HG03103 (cell line): ENCODE measurements around the gene AKAP8L.
A peak's percentile ranks its signal among the peaks of the same experiment; 100 is the strongest.

ENCODE experiments used
- ATAC-seq: cut with Tn5 transposase; IDR thresholded peaks from one replicate; pipeline ENCODE4 v1.9.1; 2021; ENCODE audit warnings: low read depth; ENCODE audit not compliant: unreplicated experiment

The AKAP8L gene

DNA sequence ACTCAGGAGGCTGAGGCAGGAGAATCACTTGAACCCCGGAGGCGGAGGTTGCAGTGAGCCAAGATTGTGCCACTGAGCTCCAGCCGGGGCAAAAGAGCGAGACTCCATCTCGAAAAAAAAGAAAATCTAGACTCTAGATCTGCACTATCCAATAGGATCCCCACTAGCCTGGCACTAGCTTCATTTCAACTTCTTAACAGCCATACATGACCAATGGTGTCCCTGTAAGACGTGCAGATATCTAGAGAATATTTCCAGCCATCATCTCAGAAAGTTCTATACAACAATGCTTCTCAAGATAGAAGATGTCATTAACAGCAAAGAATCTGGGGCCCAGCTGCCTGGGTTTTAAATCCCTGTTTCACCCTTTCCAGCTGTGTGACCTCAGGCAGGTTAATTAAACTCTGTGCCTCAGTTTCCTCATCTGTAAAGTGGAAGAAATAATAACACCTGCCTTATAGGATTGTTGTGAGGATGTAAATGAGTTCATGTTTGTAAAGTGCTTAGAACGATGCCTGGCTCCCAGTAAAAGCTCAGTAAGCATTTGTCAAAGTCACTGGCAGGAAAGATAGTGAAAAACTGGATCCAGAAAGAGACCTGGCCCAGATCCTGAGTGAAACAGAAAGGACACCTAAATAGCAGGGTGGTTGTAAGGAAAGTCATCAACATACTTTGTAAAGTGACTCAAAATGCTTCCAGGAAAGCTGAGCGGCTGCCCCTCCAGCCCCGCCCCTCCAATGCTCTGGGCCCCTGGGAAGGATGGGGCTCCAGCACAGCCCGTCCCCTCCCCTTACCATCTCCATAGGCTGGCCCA, 17.4 kb upstream of the AKAP8L start:
- ATAC-seq, result no peak

DNA sequence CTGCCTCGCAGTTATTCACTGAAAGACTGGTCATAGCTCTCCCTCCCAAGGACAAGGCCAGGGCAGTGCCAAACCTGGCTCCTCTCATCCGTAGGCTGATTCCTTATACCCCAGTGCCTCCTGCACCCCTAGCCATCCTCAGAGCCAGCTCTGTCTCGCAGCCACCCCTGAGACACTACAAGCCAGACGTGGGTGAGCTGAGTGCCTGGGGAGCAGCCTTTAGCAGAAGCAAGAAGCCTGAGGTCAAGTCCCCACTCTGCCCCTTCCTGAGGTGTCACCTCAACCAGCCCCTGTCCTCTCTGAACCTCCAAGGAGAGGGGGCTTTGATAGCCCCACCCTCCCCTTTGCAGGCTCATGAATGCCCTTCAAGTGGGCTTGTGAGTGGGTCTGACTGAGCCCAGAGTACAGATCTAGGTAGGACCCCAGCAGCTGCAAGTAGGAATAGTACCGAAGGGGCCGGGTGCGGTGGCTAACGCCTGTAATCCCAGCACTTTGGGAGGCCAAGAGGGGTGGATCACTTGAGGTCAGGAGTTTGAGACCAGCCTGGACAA, 14.8 kb upstream of the AKAP8L start:
- ATAC-seq, result no peak

DNA sequence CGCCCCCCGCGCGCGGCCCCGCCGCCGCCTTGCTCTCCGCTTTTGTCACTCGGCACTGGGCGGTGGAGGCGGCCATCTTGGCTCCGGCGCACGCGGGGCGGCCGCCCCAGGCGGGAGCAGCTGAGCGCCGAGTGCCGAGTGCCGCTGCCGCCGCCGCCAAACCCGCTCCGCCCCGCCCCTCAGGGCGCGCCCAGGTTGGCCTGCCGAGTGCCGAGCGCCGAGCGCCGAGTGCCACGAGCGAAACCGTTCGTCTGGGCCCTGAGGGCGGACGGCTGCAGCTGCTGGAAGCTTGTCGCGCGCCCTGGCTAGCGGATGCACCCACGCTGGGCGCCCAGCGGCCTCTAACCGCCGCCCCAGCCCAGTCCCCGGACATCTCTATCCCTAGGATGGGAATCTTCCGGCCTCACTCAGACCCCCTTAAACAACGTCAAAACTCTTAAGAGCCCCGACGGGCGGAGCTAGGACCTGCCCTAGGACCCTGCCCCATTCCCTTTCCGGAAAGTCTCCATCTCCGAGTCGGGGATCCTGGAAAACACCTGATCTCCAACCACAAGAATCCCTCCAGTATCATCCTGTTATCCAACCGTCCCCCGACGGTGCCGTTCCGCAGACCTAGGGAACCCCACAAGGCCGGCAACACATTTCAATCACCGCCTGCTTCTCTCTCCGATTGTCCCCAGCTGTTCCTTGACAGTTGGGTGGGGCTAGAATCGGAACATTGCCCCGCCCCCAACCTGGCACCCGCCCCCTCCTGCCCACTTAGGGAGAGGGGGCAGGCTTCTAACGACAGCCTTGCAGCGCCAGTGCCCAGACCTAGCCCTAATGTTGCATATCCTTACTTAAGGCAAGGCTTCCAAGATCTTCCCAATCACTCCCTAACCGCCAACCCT, 14.1 kb upstream of the AKAP8L start:
- ATAC-seq, result peak; percentile 61

DNA sequence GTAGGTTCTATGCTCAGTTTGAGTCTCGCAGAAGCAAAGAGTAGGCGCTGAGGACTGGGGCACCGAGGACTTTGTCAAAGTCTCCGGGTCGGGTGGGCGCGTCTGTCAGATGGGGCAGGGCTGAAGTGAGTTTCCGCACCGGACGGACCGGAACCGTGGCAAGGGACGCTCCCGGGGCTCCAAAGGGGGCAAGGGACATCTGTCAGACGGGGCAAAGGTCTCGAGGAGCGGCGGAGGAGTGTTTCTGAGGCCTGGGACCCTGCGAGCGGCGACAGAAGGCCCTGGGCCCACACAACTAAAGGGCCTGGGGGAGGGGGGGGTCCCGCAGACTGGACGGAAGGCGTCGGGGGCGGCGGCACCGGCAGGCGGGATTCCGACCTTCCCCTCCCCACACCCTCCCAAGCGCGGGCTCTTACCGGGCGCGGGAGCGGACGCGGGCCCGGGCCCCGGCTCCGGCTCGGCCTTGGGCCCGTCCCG, 13.3 kb upstream of the AKAP8L start:
- ATAC-seq, result no peak

DNA sequence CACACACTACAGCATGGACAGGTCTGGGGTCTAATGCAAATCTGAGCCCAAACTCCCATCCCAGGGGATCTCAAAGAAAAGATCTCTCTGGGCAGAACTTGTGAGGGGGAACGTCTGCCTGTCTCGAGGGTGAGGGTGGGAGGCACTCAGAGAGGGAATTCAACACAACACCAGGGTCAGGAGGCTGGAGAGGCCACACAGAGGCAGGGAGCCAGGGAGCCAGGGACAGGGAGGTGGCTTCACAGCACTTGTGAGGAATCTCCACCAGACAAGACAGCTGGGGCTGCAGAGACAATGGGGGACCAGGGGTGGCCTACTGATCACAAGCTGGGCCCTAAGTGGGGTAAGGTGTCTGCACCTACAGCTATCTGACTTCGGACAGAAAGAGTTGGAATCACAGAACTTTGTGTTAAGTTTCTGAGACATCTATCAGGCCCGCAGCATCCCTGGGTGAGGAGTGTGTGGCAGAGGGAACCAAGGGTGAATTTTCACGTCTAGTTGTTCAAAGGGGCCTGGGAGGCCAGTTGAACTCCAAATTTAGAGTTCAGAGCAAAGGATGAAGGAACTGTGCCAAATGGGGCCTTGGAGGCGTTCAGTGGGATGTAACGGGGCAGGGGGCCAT, 12.7 kb upstream of the AKAP8L start:
- no peak for ATAC-seq

DNA sequence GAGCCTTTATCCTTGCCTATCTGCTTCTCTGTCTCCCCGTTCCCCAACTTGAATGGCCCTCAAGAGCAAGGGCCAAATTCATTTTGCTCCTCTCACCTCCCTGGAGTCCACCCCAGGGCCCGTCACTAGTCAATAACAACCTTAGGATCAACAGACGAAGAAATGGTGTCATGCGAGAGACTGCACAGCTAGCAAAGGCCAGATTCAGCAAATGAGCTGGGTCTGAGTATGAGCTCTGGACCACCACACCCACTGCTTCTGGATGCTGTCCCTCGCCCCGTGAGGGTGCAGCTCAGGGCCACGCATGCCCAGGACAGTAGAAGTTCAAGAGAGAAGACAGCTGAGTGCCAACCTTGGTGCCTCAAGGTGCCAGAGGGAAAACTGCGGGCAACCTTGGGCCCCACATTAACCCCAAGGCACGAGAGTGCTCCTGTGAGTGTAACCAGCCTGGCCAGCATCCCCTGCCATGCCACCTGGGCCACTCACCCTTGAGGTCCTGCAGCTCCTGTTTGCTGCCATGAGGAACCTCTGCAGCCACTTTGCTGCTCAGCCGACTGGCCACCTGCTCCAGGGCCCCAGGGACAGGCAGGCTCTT, 11.8 kb upstream of the AKAP8L start:
- ATAC-seq, result no peak

DNA sequence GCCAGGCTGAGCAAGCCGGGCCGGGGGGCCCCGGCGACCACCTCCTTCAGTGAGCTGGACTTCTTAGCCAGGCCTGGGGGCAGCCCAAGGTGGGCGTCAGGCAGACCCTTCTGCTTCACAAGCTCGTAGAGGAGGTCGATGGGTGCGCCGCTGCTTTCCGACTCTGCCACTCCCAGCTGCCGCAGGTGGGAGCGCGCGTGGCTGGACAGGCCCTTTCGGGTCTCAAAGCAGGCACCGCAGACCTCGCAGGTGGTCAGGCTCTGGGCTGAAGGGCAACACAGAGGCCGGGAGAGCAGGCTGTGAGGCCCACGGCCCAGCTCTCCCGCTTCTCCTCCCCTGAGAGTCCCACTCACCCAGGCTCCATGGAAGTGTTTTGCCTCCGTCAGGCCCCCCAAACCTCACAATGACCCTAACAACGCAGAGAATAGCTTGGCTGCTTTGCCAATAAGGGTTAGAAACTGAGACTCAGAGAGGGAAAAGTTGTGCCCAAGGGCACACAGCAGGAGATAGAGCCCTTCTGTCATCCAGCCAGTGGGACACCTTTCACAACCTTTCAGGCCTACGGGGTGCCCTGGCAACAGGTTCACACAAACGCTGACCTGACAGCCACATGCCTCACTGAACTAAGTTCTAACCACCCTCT, 11.2 kb upstream of the AKAP8L start:
- no peak for ATAC-seq

DNA sequence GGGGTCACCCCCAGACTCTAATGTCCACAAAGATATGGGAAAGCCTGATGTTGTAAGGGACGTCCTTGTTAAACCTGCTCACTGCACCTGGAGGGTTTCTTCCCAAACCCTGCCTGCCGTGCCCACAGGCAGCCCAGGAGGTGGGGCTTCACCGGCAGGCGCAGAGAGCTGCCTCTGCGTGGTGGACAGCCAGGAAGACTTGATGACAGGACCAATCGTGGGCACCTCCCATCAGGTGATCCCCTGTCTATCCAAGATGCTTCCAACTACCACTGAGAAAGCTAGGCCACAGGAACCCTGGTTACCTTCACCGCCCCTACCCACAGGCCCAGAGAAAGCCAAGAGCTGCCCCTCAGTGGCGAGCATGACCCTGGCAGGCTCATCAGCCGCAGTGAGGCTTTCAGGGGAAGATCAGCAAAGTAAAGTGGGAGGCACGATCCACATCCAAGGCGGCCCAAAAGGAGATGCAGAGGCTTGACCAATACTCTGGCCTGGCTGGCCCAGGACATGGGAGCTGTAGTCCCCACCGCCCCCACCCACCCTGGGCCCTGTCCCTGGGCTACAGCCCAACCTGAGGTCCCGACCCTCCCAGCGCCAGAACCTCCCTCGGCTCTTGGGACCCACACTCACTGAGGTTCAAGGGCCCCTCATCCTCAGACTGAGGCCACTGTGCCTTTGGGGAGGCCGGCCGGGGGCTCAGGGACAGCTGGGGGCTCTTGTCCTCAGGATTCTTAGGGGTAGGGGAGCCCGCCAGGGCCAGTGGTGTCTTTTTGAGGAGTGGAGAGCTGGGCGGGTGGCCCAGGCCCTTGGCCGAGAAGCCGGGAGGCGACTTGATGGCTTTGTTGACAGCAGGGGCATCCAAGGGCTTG, 10.4 kb upstream of the AKAP8L start:
- ATAC-seq, result no peak

DNA sequence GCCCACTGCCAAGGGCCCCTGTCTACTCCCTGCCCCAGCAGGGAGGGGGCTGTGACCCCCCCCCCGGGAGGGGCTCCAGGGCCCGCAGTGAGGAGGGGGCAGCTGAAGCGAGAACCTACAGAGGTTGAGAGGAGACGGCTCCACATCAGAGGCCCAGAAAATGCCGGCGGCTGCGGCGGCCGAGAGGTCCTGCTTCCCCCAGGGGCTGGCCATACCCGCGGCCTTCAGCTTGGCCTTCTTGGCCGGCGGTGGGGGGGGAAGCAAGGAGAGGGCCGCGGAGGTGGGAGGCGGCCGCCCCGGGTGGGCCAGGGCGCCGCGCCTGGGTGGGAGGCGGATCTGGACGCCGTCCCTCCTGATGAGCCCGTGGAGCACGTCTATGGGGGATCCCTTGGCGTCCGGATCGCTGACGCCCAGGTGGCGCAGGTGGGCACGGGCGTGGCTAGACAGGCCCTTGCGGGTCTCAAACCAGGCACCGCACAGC, 9.2 kb upstream of the AKAP8L start:
- no peak for ATAC-seq

DNA sequence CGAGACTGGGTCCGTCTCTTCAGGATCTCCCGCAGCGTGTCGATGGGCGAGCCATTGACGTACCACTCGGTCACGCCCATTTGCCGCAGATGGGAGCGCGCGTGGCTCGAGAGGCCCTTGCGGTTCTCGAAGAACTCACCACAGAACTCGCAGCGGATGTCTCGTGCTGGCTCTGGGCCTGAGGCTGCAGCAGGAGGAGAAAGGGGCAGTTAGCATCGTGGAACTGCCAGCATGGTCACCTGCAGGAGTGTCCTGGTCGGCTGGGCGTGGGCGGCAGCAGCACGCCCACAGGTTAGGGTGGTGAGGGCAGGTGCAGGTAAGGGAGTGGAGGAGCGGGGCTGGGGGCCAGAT, 8.5 kb upstream of the AKAP8L start:
- no peak for ATAC-seq

DNA sequence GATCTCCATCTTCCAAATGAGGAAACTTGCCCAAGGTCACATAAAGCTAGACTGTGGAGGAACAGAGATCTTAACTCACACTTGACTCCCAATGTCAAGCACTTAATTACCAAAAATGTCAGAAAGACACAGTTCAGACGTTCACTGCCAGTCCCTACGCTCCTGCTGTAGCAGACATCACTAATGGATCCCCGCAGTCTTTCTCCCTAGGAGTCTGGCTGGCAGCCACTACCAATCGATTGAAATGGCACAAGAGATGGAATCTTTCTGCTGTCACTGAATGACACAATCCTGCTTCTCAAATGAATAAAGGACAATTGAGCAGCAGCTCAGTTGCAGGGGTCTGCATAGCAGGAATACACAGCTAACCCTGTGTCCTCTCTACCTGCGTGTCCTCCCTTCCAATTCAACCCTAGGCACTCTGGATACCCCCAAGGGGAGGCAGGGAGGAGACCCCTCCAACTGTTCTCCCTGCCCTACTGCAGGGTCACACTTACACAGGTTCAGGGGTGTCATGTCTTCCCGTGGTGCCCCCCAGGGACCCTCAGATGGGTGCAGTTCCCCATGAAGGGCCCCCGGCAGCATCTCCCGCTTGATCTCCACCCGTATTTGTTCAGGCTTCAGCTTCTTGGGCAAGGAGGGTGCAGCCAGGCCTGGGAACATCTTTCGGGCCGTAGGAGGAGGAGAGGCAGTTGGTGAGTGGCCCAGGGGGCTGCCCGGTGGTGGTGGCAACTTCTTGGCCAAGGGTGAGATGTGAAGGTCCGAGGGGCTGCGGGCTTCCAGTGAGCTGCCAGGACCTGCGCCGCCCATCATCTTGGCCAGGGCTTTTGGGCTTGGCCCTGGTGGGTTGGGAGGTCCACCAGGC, 7.9 kb upstream of the AKAP8L start:
- no peak for ATAC-seq

DNA sequence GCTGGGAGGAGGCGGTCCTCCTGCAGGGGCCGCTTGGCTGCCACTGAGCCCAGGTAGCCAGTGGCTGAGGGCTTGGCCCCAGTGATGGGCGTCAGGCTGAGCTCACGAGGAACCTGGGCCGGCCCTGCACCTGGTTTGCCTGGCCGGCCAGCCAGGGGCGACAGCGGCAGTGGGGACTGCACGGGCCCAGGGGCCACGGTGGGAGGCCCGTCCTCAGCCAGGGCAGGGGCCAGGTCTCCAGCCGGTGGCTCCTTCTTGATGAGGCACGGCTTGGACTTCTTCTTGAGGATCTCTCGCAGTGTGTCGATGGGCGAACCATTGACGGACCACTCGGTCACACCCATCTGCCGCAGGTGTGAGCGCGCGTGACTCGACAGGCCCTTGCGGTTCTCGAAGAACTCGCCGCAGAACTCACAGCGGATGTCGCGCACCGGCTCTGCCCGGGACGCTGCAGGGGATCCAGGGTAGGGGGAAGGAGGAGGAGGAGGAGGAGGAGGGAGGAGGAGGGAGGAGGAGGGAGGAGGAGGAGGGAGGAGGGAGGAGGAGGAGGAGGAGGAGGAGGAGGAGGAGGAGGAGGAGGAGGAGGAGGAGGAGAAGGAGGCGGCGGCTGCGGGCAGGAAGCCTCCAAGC, 6.6 kb upstream of the AKAP8L start:
- ATAC-seq, result no peak

DNA sequence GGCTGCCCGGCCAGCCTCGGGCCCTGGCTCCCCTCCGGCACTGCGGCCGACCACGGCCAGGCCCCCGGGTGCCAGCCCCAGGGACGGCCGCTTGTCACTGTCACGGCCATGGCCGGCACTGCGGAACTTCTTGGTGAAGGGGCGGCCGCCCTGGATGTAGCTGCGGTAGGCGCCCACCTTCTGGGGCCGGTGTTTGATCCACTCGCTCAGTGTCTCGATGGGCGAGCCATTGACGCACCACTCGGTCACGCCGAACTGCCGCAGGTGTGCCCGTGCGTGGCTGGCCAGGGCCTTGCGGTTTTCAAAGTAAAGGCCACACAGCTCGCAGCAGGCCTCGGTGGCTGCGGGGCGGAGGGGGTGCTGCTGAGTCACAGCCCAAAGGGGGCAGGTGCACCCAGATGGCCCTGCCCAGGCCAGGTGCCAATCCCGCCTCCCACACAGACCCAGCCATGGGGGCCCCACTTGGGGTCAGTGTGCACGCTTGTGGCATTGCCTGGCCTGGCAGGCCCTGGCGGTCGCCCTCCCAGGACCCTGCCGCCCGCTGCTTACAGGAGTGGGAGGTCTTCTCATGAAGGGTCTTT, 6.0 kb upstream of the AKAP8L start:
- no peak for ATAC-seq

DNA sequence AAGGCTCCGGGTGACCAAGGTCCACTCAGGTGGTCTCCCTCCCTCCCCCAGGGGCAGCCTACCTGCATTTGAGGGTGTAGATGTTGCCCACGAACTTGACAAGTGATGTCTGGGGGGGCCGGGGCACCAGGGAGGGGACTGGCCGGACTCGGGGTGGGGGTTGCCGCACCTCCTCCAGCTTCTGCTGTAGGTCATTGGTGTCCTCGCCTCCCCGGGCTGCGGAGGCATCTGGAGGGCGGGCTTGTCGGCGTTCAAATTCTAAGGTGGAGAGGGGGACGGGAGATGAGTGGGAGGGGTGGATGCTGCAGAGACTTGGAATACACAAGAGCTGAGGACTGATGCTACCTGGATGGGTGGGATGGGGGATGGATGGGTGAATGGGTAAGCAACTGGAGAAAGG, 5.3 kb upstream of the AKAP8L start:
- ATAC-seq, result no peak

DNA sequence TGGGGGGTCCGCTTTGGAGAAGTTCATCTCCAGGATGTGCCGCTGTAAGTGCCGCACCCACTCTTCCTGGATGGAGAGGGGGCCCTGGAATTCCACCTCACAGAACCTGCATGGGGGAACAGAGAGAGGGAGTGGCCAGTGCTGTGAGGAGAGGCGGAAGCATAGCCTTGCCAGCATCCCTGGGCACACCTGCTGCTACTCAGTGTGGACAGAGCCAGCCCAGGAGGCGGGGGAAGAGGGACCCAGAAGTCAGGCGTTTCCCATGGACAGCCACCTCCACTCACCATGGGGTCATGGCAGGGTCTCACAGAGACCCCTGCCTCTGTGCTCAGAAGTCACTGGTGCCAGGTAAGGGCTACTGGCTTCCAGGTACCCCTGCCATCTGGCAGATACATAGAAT, 4.3 kb upstream of the AKAP8L start:
- no peak for ATAC-seq

DNA sequence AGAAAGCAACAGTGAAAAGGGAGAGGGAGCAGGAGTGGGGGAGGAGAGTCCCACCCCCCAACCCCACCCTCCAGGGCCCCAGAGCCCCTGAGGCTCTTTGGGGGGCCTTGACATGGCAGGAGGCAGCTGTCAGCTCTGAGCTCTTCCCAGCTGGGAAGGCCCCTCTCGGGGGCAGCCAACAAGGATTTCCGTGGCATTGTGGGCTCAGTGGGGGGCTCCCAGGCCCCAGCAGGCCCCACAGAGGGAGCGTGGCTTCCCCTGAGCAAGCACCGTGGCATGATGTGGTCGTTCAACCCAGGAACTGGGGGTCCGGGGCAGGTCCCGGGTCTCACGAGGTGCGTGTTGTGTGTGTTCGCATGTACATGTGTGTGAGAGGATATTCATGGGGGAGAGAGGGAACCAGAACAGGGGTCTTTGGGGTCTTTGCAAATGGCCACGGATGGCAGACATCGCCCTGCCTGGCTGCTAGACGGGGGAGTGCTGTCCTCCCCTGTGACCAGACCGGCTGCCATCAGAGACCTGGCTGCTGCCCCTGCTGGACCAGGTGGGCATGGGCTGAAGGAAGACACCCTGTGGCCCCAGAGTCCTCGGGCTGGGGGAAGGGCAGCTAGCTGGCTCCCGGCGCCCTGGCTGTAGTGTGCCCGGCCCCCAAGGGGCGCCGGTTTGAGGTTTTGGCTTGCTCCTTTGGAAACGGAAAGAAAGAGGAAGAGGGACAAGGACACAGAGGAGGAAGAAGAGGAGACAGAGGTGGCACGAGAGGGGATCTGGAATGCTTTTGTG, 3.7 kb upstream of the AKAP8L start:
- ATAC-seq, result no peak
